HL-60/S4 (cell line): ENCODE results near the gene KIR3DL3.
"Not testable (repeated sequence)": the region's sequence is repeated elsewhere in the genome, so short reads cannot be mapped to it uniquely, and the experiment has no call there.

Experiments used
- in situ Hi-C: fragments of 300-500 bp; cut with MboI; formaldehyde crosslinking; loops from 2 replicates; pipeline ENCODE4 v1.14.3; 2022; ENCODE audit warnings: low sequenced_read_pairs

The KIR3DL3 gene

GRCh38 chr19:54729416-54730188 lies 5.4 kb downstream of the KIR3DL3 start:
- in situ Hi-C loops: no loop called here

- in situ Hi-C loops: no loop called here
Observed at GRCh38 chr19:54731191-54731590, 6.9 kb downstream of the KIR3DL3 start.

- in situ Hi-C loops: not testable (repeated sequence)
Observed at GRCh38 chr19:54738306-54738705, 14.1 kb downstream of the KIR3DL3 start, which contains the start of gene KIR2DL3. Gene KIR2DL3 (plus strand): TSS chr19:54738513. CDS start chr19:54738546, 33 bp downstream.

- in situ Hi-C loops: no loop called here
Observed at GRCh38 chr19:54738715-54739114, 14.5 kb downstream of the KIR3DL3 start.

GRCh38 chr19:54739587-54740497 lies 15.6 kb downstream of the KIR3DL3 start:
- in situ Hi-C loops: no loop called here

- in situ Hi-C loops: not testable (repeated sequence)
Observed at GRCh38 chr19:54741950-54742349, 17.7 kb downstream of the KIR3DL3 start.

- in situ Hi-C loops: not testable (repeated sequence)
Observed at GRCh38 chr19:54744080-54744479, 19.8 kb downstream of the KIR3DL3 start.

GRCh38 chr19:54747614-54748322 lies 23.5 kb downstream of the KIR3DL3 start:
- in situ Hi-C loops: not testable (repeated sequence)

GRCh38 chr19:54750276-54750675 lies 26.0 kb downstream of the KIR3DL3 start:
- in situ Hi-C loops: not testable (repeated sequence)

- in situ Hi-C loops: not testable (repeated sequence)
Observed at GRCh38 chr19:54756204-54757110, 32.2 kb downstream of the KIR3DL3 start.

GRCh38 chr19:54758577-54758976 lies 34.3 kb downstream of the KIR3DL3 start:
- in situ Hi-C loops: not testable (repeated sequence)

- in situ Hi-C loops: not testable (repeated sequence)
Observed at GRCh38 chr19:54764219-54764618, 40.0 kb downstream of the KIR3DL3 start.

- in situ Hi-C loops: not testable (repeated sequence)
Observed at GRCh38 chr19:54766464-54766863, 42.2 kb downstream of the KIR3DL3 start.

- in situ Hi-C loops: loop anchor here (10.0 kb wide), 1 partner anchor 85 kb away; the partner anchor contains the start of gene KIR3DL2
Observed at GRCh38 chr19:54769646-54770045, 45.4 kb downstream of the KIR3DL3 start, which contains the start of gene KIR2DL1. Gene KIR2DL1 (plus strand): TSS chr19:54769793. CDS start chr19:54769851, 58 bp downstream.

- in situ Hi-C loops: loop anchor here (10.0 kb wide), 1 partner anchor 84 kb away; the partner anchor contains the start of gene KIR3DL2
Observed at GRCh38 chr19:54770511-54770910, 46.3 kb downstream of the KIR3DL3 start.

- in situ Hi-C loops: loop anchor here (10.0 kb wide), 1 partner anchor 84 kb away; the partner anchor contains the start of gene KIR3DL2
Observed at GRCh38 chr19:54771018-54771960, 47.0 kb downstream of the KIR3DL3 start.

- in situ Hi-C loops: loop anchor here (10.0 kb wide), 1 partner anchor 82 kb away; the partner anchor contains the start of gene KIR3DL2
Observed at GRCh38 chr19:54772666-54773065, 48.4 kb downstream of the KIR3DL3 start.

- in situ Hi-C loops: loop anchor here (10.0 kb wide), 1 partner anchor 80 kb away; the partner anchor contains the start of gene KIR3DL2
Observed at GRCh38 chr19:54775095-54775815, 51.0 kb downstream of the KIR3DL3 start.
